Right atrium auricular region (tissue), 2 donors: ENCODE results near the gene ZFX. TPM values are rescaled to one million over a fixed set of nuclear protein-coding genes. Genes with fewer than 3 reads are reported as not detected.

Source experiments
- DNase-seq: peaks from one replicate; pipeline ENCODE4 v3.0.0-alpha.2; 2019; ENCODE audit warnings: low spot score
- H3K27ac ChIP-seq, 2 donors: fragments of 200-600 bp; sonication (generic); 1 replicate in 1 of 2; 2 replicates in 1 of 2; pipeline ENCODE4 v1.5.1; 2016 to 2019
- H3K27me3 ChIP-seq, 2 donors: fragments of 200-600 bp; sonication (generic); one replicate each; pipeline versions ENCODE4 v1.5.1 to v1.6.0; 2017 to 2019
- H3K36me3 ChIP-seq: fragments of 200-600 bp; sonication (generic); one replicate; pipeline ENCODE4 v1.5.1; 2016
- H3K4me1 ChIP-seq, 2 donors: fragments of 200-600 bp; sonication (generic); one replicate each; pipeline versions ENCODE4 v1.5.1 to v1.6.0; 2017 to 2019
- H3K4me3 ChIP-seq, 2 donors: fragments of 200-600 bp; sonication (generic); 1 replicate in 1 of 2; 2 replicates in 1 of 2; pipeline ENCODE4 v1.5.1; 2017 to 2019; ENCODE audit warnings: mild to moderate bottlenecking in 1 of 2, moderate library complexity in 1 of 2
- H3K9me3 ChIP-seq, 2 donors: fragments of 200-600 bp; sonication (generic); one replicate each; pipeline ENCODE4 v1.5.1; 2019
- total RNA-seq, 2 donors: library from RNA; depleted of rRNA; stranded (reverse); fragments of >200 nt; gene quantifications; one replicate each; pipeline ENCODE4 v1.1.0, GENCODE V29; 2016
- TF ChIP-seq, protein P1 (sequence below), 2 donors: fragments of 200-600 bp; sonication (generic); IDR thresholded peaks; one replicate each; pipeline ENCODE4 v1.5.1; 2019; ENCODE audit warnings: antibody characterized with exemption in 2 of 2

The ZFX gene
- total RNA-seq, 2 donors from 2014 or later = 32.6 to 36.6 TPM

- Histone ChIP-seq H3K36me3 (peaks cover 5% of the 10 kb centered on the region), H3K27ac (no peak overlapping the region), H3K9me3 (no peaks in the 10 kb centered on the region), H3K4me3 (no peak overlapping the region), H3K27me3 (no peaks in the 10 kb centered on the region), H3K4me1 (peaks cover 0 to 24% of the 10 kb centered on the region in 2 donors)
- TF ChIP-seq, protein P1, sequence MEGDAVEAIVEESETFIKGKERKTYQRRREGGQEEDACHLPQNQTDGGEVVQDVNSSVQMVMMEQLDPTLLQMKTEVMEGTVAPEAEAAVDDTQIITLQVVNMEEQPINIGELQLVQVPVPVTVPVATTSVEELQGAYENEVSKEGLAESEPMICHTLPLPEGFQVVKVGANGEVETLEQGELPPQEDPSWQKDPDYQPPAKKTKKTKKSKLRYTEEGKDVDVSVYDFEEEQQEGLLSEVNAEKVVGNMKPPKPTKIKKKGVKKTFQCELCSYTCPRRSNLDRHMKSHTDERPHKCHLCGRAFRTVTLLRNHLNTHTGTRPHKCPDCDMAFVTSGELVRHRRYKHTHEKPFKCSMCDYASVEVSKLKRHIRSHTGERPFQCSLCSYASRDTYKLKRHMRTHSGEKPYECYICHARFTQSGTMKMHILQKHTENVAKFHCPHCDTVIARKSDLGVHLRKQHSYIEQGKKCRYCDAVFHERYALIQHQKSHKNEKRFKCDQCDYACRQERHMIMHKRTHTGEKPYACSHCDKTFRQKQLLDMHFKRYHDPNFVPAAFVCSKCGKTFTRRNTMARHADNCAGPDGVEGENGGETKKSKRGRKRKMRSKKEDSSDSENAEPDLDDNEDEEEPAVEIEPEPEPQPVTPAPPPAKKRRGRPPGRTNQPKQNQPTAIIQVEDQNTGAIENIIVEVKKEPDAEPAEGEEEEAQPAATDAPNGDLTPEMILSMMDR (IDR thresholded peaks at IDR 0.05) = no peak
- no peak for DNase-seq
Measured at GRCh38 chrX:24167719-24168472, 18.4 kb downstream of the ZFX start.

DNA sequence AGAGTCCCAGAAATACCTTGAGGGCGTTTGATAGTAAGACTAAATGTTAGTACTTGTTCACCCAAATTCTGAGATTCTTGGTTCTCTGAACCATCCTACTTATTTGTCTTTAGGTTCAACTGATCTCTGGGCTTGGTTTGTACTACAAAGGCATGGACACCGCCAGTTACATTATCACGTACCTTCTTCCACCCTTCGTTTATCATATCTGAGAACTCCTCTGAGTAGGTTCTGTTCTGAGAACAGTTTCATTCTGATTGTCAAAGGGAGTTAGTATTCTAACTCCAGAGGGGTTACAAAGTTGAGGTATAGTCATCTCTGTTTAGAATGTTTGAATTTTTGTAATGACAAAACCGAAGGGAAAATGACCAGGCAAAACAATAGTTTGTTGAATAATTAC is 19.3 kb downstream of the ZFX start:
- TF ChIP-seq, protein P1 (IDR thresholded peaks at IDR 0.05) = no peak
- Histone ChIP-seq H3K27ac (no peak overlapping the region), H3K9me3 (no peaks in the 10 kb centered on the region), H3K36me3 (peaks cover 14% of the 10 kb centered on the region), H3K4me1 (peaks cover 0 to 28% of the 10 kb centered on the region in 2 donors), H3K27me3 (no peaks in the 10 kb centered on the region), H3K4me3 (no peak overlapping the region)
- no peak for DNase-seq

GRCh38 chrX:24169211-24169610 is 19.7 kb downstream of the ZFX start:
- Histone ChIP-seq H3K4me1 (peaks cover 0 to 28% of the 10 kb centered on the region in 2 donors), H3K4me3 (no peak overlapping the region), H3K27me3 (no peaks in the 10 kb centered on the region), H3K36me3 (peaks cover 18% of the 10 kb centered on the region), H3K27ac (no peak overlapping the region), H3K9me3 (no peaks in the 10 kb centered on the region)
- TF ChIP-seq, protein P1 (IDR thresholded peaks at IDR 0.05) = no peak
- DNase-seq = no peak

DNA sequence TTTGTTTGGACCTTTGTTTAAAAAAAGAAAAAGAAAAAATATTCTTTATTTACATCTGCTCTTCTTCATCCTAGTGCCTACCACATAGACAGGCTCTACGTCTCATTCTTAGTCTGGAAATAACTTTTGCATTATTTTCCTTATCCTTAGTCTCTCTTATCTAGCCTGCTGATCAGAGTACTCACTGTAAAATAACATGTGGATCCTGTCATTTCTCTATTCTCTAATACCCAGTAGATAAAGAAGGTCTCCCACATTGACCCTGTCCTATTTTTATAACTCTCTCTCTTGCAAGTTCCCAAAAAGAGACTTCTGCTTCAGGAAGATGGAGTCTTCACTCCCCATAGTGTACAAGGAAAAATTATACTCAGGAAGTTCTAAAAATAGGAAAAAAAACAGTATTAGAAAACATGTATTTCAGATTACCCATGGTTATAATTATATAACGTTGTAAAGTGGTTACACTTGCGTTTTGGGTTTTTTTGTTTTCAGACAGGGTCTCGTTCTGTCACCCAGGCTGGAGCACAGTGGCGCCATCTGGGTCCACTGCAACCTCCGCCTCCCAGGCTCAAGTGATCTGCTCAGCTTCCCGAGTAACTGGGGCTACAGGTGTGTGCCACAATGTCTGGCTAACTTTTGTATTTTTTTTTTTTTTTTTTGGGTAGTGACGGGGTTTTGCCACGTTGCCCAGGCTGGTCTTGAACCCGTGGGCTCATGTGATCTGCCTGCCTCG is 23.8 kb downstream of the ZFX start:
- no peak for DNase-seq
- H3K9me3 ChIP-seq = no peaks in the 10 kb centered on the region
- TF ChIP-seq, protein P1 (IDR thresholded peaks at IDR 0.05) = no peak
- H3K36me3 ChIP-seq = peaks cover 49% of the 10 kb centered on the region
- H3K4me3 ChIP-seq = no peak overlapping the region
- peaks cover 0 to 24% of the 10 kb centered on the region in 2 donors for H3K4me1 ChIP-seq
- no peak overlapping the region for H3K27ac ChIP-seq
- H3K27me3 ChIP-seq = no peaks in the 10 kb centered on the region

GRCh38 chrX:24175276-24175675 is 25.7 kb downstream of the ZFX start:
- DNase-seq = no peak
- Histone ChIP-seq H3K27me3 (no peaks in the 10 kb centered on the region), H3K27ac (no peak overlapping the region), H3K36me3 (peaks cover 65% of the 10 kb centered on the region), H3K4me1 (peaks cover 0 to 17% of the 10 kb centered on the region in 2 donors), H3K4me3 (no peak overlapping the region), H3K9me3 (no peaks in the 10 kb centered on the region)
- TF ChIP-seq, protein P1 (IDR thresholded peaks at IDR 0.05) = no peak
